Measurements from ENCODE around the gene NDUFS5. TPM values are rescaled to one million over a fixed set of nuclear protein-coding genes. Genes with fewer than 3 reads are reported as not detected.
A peak's percentile ranks its signal among the peaks of the same experiment; 100 is the strongest.

Gene NDUFS5
- total RNA-seq, 1 experiment from 2014 or later, result 367 TPM

GRCh38 chr1:38992412-38993111, 33.6 kb upstream of the NDUFS5 start:
- Histone ChIP-seq H2BK12ac (ENCODE audit: insufficient read length, low read depth, low read length) (no peak overlapping the region), H3T11ph (ENCODE audit: low read length) (no peak overlapping the region), H2AFZ (ENCODE audit: low read length) (no peak overlapping the region), H3K14ac (ENCODE audit: insufficient read depth, low read length) (no peak overlapping the region), H3K23ac (ENCODE audit: insufficient read length, low read depth, low read length) (peak overlapping the region; percentile 98), H3K18ac (ENCODE audit: insufficient read length, low read depth, low read length) (no peak overlapping the region), H4K5ac (ENCODE audit: insufficient read length, low read depth, low read length) (no peak overlapping the region), H3K79me2 (ENCODE audit: insufficient read depth, low read length) (peaks cover 51% of the 10 kb centered on the region), H2AK5ac (ENCODE audit: insufficient read length, low read length) (no peak overlapping the region), H3K27me3 (ENCODE audit: insufficient read depth, low read length) (no peaks in the 10 kb centered on the region), H3K4me1 (ENCODE audit: insufficient read depth, low read length) (no peaks in the 10 kb centered on the region; the same call in 1 of the 2 replicates), H3K23me2 (ENCODE audit: insufficient read length, low read depth, low read length, poor library complexity, severe bottlenecking) (peaks cover 13% of the 10 kb centered on the region), H3K4me2 (ENCODE audit: insufficient read depth, insufficient read length, low read length) (peak overlapping the region; percentile 100), H2BK5ac (ENCODE audit: insufficient read length, low read length) (peak overlapping the region; percentile 87), H3K9me3 (ENCODE audit: control insufficient read depth, low read depth, low read length) (no peaks in the 10 kb centered on the region), H2BK15ac (ENCODE audit: low read depth, low read length) (no peak overlapping the region), H2BK20ac (ENCODE audit: low read depth, low read length, poor library complexity, severe bottlenecking) (no peak overlapping the region), H3K9ac (ENCODE audit: extremely low read depth, insufficient read length, low read length) (peak overlapping the region; percentile 99), H4K91ac (ENCODE audit: insufficient read length, low read depth, low read length) (no peak overlapping the region), H3K27ac (ENCODE audit: insufficient read length, low read depth, low read length) (peak overlapping the region; percentile 78), H2BK120ac (ENCODE audit: low read depth, low read length, poor library complexity, severe bottlenecking) (no peak overlapping the region), H3K4ac (ENCODE audit: low read depth, low read length) (no peak overlapping the region), H3K79me1 (ENCODE audit: insufficient read depth, low read depth, low read length, poor library complexity, severe bottlenecking) (no peaks in the 10 kb centered on the region), H4K20me1 (ENCODE audit: control insufficient read depth, insufficient read depth, insufficient read length) (no peaks in the 10 kb centered on the region), H3K56ac (ENCODE audit: insufficient read length, low read depth, low read length) (peak overlapping the region; percentile 82), H4K8ac (replicated peaks; ENCODE audit: insufficient read length, low read depth, low read length) (no peak overlapping the region)
- no peak for TF ChIP-seq CTCF (conservative IDR thresholded peaks at IDR 0.05)
- no peaks in the 10 kb centered on the region for H3K9me3 Mint-ChIP-seq
- WGBS (ENCODE audit: extremely low coverage, insufficient read length, low lambda C conversion rate), result no CpG with 5 or more reads among the region's 11 CpGs
- H3K27me3 Mint-ChIP-seq (ENCODE audit: low read depth), result no peaks in the 10 kb centered on the region
- H3K4me1 Mint-ChIP-seq, result peaks cover 48 to 60% of the 10 kb centered on the region in 2 experiments
- H3K36me3 Mint-ChIP-seq (ENCODE audit: insufficient read depth in 1 of 3, low read depth in 3 of 3), result peaks cover 31 to 54% (median 47%) of the 10 kb centered on the region in 3 experiments
- DNase-seq, result no peak
- peak overlapping the region; percentile 50 to 95 (median 74); a peak in 6 of 7 replicates for H3K27ac Mint-ChIP-seq
- peak overlapping the region; percentile 84 to 91 for H3K4me3 Mint-ChIP-seq

Data from H9 (cell line).